Adipocyte (in vitro differentiated cells): ENCODE data around the gene KCNIP1.

ENCODE experiments used
- DNase-seq: peaks from one replicate; pipeline ENCODE4 v3.0.0-alpha.2; 2015; ENCODE audit warnings: low read depth
- H3K27me3 ChIP-seq: replicated peaks from 2 replicates; pipeline ENCODE4 v1.7.0; 2013; ENCODE audit warnings: mild to moderate bottlenecking, low read length, moderate library complexity; ENCODE audit not compliant: control insufficient read depth, insufficient read depth
- H3K36me3 ChIP-seq: 2 replicates; pipeline ENCODE4 v1.7.0; 2013; ENCODE audit warnings: low read length, mild to moderate bottlenecking, moderate library complexity; ENCODE audit not compliant: control insufficient read depth, insufficient read depth, severe bottlenecking
- H3K4me1 ChIP-seq: 2 replicates; pipeline ENCODE4 v1.7.0; 2013; ENCODE audit warnings: mild to moderate bottlenecking, low read length, moderate library complexity; ENCODE audit not compliant: control insufficient read depth, insufficient read depth
- H3K4me3 ChIP-seq: 2 replicates; pipeline ENCODE4 v1.7.0; 2013; ENCODE audit warnings: mild to moderate bottlenecking, low read length, moderate library complexity
- H3K9ac ChIP-seq: 2 replicates; pipeline ENCODE4 v1.7.0; 2013; ENCODE audit warnings: mild to moderate bottlenecking, low read length, moderate library complexity
- H3K9me3 ChIP-seq: 2 replicates; pipeline ENCODE4 v1.7.0; 2013; ENCODE audit warnings: mild to moderate bottlenecking, low read length, moderate library complexity; ENCODE audit not compliant: control insufficient read depth

KCNIP1 gene

DNA sequence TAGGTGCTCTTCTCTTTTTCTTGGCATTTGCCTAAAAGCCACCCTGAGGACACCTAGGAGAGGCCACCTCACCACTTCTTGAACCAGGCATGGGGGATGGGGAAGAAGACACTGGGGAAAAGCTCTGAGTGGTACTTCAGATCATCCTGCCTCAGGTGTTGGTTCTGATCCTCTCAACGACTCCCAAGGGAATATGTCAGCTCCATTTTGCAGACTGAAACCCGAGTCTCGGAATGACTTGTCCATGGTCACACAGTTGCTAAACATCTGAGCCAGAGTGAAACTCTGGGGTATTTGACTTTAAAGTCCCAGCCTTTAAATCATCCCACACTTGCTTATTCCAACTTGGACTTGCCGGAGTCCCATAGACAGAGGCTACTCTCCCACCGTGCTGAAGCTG is 159.1 kb downstream of the KCNIP1 start:
- Histone ChIP-seq H3K36me3 (no peaks in the 10 kb centered on the region), H3K4me1 (no peaks in the 10 kb centered on the region), H3K9ac (no peak overlapping the region), H3K9me3 (no peaks in the 10 kb centered on the region), H3K27me3 (peaks cover 33% of the 10 kb centered on the region), H3K4me3 (no peak overlapping the region)
- no peak for DNase-seq

DNA sequence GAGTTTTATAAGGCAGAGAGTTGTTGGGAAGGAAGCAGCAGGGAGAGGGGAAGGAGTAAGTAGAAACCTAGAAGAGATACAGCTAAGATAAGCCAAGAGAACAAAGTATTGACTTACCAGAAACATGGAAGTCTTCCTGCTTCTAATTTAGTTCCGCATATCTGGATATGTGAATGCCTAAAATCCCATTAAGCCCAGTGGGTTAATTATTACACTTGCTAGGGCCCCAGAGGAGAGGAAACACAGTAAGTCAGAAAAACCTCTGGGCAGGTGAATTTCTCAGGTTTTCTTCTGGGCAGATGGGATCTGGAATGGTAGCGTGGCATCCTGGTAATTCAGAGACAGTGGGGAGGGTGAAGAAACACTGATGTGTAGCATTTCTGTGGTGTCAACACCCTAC is 175.0 kb downstream of the KCNIP1 start:
- Histone ChIP-seq H3K9me3 (no peaks in the 10 kb centered on the region), H3K36me3 (no peaks in the 10 kb centered on the region), H3K27me3 (peaks cover 38% of the 10 kb centered on the region), H3K9ac (no peak overlapping the region), H3K4me3 (no peak overlapping the region), H3K4me1 (peaks cover 3% of the 10 kb centered on the region)
- DNase-seq, result no peak

DNA sequence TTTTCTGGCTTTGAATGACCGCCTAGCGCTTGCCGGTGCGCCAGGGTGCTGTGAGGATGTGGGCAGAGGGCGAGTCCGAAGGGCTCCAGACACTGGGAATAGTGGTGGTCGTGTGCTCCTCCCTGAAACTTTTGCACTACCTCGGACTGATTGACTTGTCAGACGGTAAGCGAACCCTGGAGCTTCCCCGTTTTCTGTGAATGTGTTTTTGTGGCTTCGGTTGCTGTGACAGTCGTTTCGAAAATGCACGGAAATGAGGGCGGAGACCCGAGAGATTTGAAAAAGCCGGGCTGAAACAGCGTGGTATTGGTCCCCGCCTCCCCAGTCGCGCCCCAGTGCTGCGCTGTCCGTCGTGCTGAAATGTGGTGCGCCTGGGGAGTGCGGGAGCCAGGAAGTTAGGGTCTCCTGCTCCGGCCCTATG is 177.2 kb downstream of the KCNIP1 start:
- Histone ChIP-seq H3K27me3 (peaks cover 37% of the 10 kb centered on the region), H3K36me3 (no peaks in the 10 kb centered on the region), H3K9me3 (no peaks in the 10 kb centered on the region), H3K4me3 (peak overlapping the region; percentile 38), H3K9ac (no peak overlapping the region), H3K4me1 (peaks cover 3% of the 10 kb centered on the region)
- DNase-seq, result peak; percentile 39

DNA sequence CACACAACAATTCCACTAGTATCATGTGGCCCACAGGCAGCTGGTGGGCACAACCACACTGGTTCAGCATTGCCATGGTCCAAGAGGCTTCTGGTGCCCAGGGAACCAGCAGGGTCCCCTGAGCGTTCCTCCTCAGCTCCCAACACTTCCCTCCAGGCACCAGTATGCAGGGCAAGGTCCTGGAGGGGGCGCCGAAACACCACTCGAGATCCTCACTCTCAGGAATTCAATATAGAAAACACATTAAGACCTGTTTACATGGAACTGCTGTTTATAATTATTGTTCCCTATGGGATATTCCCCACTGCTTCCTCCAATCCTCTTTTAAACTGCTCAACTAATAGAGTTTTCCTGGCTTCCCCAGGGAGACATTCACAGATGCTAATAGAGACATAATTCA is 187.8 kb downstream of the KCNIP1 start:
- Histone ChIP-seq H3K36me3 (no peaks in the 10 kb centered on the region), H3K4me3 (no peak overlapping the region), H3K4me1 (no peaks in the 10 kb centered on the region), H3K9me3 (no peaks in the 10 kb centered on the region), H3K9ac (no peak overlapping the region), H3K27me3 (peaks cover 31% of the 10 kb centered on the region)
- DNase-seq, result no peak

DNA sequence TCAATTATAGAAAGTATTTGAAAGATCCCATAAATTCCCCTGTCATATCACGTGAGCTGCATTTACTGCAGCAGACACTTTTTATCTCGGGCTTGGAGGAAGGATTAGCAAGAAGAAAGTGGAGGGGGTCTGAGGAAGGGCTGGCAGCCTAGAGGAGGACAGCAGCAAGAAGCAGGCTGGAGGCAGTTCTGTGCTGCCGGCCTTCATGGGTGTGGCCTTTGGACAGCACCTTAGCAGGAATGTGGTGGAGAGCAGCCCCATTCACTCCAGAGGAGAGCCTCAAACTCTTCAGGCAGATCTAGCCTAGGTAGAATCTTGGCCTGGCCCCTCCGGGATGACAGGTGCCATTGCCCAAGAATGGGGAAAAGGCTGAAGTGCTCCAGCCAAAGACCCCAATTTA is 189.9 kb downstream of the KCNIP1 start:
- no peak for DNase-seq
- H3K9ac ChIP-seq, result no peak overlapping the region
- no peaks in the 10 kb centered on the region for H3K36me3 ChIP-seq
- H3K9me3 ChIP-seq, result no peaks in the 10 kb centered on the region
- H3K4me3 ChIP-seq, result no peak overlapping the region
- no peaks in the 10 kb centered on the region for H3K4me1 ChIP-seq
- H3K27me3 ChIP-seq, result peaks cover 37% of the 10 kb centered on the region

DNA sequence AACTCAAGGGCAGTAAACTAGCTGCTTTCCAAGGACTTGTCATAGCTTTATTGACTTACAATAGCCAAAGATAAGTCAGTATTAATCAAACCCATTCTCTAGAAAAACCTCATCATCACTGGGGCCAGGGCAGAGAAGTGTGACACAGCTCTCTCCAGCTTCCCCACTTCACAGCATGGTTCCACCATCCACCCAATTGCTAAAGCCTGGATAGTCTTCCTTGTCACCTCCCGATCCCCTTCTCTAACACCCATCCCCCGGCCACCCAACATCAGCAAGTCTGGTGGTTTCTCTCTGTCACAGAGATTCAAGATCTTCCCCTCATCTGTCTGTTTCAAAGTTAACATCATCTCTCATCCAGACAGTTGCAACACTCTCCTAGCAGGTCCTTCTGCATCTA is 191.1 kb downstream of the KCNIP1 start:
- Histone ChIP-seq H3K9ac (no peak overlapping the region), H3K36me3 (no peaks in the 10 kb centered on the region), H3K27me3 (peaks cover 43% of the 10 kb centered on the region), H3K4me1 (no peaks in the 10 kb centered on the region), H3K9me3 (no peaks in the 10 kb centered on the region), H3K4me3 (no peak overlapping the region)
- no peak for DNase-seq

DNA sequence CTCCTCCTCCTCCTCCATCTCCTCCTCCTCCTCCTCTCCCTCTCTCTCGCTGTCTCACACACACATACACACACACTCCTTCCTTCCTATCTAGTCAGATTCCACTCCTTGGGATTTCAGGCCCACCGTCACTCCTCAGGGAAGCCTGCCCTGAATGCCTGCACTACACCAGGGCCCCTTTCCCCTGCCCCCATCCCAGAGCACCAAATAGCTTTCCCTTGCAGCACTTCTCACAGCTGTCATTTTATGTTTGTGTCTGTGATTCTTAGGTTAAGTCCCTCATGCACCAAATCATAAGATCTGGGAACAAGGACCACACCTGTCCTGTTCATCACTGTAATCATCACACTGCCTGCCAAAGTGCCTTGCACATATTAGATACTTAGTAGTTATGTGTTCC is 193.2 kb downstream of the KCNIP1 start:
- Histone ChIP-seq H3K4me3 (no peak overlapping the region), H3K27me3 (peaks cover 38% of the 10 kb centered on the region), H3K36me3 (no peaks in the 10 kb centered on the region), H3K4me1 (no peaks in the 10 kb centered on the region), H3K9me3 (no peaks in the 10 kb centered on the region), H3K9ac (no peak overlapping the region)
- DNase-seq, result no peak

DNA sequence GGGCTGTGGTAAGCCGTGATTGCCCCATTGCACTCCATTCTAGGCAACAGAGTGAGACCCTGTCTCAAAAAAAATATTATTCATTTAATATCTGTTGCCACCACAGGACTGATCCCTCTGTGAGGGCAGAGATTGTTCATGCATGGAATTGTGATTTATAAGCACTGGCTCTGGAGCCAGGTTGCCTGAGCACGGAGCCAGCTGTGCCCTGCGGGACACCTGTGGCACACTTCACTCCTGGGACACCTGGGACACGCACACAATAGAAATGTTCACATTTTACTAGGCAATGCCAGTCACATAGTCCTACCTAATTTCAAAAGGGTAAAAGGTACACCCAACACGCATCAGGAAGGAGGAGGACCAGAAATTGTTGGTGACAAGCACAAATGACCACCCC is 196.7 kb downstream of the KCNIP1 start:
- H3K27me3 ChIP-seq, result peaks cover 28% of the 10 kb centered on the region
- H3K9ac ChIP-seq, result no peak overlapping the region
- H3K4me3 ChIP-seq, result no peak overlapping the region
- H3K9me3 ChIP-seq, result no peaks in the 10 kb centered on the region
- no peaks in the 10 kb centered on the region for H3K36me3 ChIP-seq
- no peaks in the 10 kb centered on the region for H3K4me1 ChIP-seq
- DNase-seq, result no peak

DNA sequence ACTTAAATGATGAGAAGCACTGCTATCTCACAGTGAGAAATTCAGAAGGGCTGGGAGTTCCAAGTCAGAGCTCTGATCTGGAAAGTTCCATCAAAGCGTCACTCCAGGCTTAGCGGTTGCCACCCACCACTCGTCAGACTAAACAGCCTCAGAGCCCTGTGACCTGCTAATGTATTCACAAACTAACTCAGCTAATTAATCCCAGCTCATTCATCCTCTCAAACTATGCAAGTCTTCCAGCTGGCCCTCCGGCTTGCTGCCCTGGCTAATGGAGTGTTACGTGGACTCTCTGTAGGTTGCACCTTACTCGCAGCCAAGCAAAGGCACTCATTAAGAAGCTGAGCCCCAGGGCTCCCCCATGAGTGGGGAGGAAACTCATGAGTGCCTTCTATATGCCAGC is 197.5 kb downstream of the KCNIP1 start:
- no peak overlapping the region for H3K4me3 ChIP-seq
- no peak for DNase-seq
- H3K4me1 ChIP-seq, result no peaks in the 10 kb centered on the region
- H3K9me3 ChIP-seq, result no peaks in the 10 kb centered on the region
- no peaks in the 10 kb centered on the region for H3K36me3 ChIP-seq
- H3K9ac ChIP-seq, result no peak overlapping the region
- H3K27me3 ChIP-seq, result peaks cover 34% of the 10 kb centered on the region

DNA sequence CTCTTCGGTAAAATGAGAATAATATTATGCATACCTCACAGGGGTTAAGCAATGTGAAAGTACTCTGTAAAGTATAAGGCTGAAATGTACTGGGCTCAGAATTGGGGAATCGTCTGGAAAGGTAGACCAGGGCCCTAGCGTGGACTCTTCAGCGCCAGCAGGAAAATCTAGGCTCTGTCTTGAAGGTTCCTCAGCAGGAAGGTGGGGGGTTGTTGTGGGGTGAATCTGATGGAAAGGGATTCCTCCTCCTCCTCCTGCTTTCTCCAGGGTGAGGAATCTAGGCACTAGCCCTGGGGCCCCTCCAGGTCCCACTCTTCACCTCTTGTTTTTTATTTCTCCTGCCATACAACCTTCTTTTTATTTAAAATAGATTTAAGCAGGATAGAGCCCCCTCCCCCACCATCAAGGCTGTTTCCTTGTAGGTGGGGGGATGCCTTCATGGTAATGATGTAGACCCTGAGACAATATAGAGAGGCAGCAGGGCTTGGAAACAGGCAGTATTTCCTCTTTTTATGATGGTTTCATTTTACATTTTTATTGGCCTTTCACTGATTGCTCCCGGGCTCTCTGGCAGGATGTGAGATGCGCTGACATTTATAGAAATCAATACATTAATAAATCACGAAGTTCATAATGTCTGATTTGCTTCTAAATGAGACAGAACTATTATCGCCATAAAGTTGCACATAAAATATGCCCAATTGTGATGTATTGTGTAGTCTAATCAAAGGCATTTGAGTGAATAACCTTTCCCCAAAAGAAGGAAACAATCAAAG is 200.8 kb downstream of the KCNIP1 start:
- Histone ChIP-seq H3K9me3 (peaks cover 1% of the 10 kb centered on the region), H3K4me1 (no peaks in the 10 kb centered on the region), H3K9ac (no peak overlapping the region), H3K36me3 (no peaks in the 10 kb centered on the region), H3K27me3 (peaks cover 23% of the 10 kb centered on the region), H3K4me3 (no peak overlapping the region)
- no peak for DNase-seq

DNA sequence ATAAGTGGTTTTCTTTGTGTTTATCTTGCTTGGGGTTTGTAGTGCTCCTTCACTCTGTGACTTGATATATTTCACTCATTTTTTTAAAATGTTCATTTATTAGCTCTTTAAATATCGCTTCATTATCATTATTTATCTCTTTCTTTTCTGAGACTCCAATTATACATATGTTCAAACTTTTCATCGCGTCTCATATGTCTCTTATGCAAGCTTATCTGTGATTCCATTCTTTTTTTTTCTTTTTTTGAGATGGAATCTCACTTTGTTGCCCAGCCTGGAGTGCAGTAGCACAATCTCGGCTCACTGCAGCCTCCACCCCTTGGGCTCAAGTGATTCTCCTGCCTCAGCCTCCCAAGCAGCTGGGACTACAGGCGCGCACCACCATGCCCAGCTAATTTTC is 205.8 kb downstream of the KCNIP1 start:
- Histone ChIP-seq H3K4me1 (no peaks in the 10 kb centered on the region), H3K9me3 (peaks cover 18% of the 10 kb centered on the region), H3K9ac (no peak overlapping the region), H3K27me3 (peaks cover 24% of the 10 kb centered on the region), H3K4me3 (no peak overlapping the region), H3K36me3 (no peaks in the 10 kb centered on the region)
- no peak for DNase-seq

DNA sequence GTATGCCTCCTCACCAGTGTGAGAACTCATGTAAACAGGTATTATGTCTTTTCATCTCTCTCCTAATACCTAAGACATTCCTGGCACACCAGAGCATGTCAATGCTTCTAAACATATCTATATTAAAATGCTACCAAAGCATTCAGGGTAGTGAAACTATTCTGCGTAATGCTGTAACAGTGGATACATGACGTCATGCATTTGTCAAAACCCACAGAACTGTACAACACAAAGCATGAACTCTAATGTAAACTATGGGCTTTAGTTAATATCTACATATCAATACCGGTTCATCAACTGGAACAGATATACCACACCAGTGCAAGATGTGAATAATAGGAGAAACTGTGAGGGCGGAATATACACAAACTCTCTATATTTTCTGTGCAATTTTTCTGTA is 207.5 kb downstream of the KCNIP1 start:
- peaks cover 23% of the 10 kb centered on the region for H3K27me3 ChIP-seq
- H3K4me3 ChIP-seq, result no peak overlapping the region
- H3K9ac ChIP-seq, result no peak overlapping the region
- no peak for DNase-seq
- no peaks in the 10 kb centered on the region for H3K4me1 ChIP-seq
- peaks cover 18% of the 10 kb centered on the region for H3K9me3 ChIP-seq
- H3K36me3 ChIP-seq, result no peaks in the 10 kb centered on the region
